ENCODE data around the gene LDB2.

The LDB2 gene

GRCh38 chr4:16598597-16599206 is 299.7 kb downstream of the LDB2 start:
- no peak for TF ChIP-seq CTCF (IDR thresholded peaks at IDR 0.05; ENCODE audit: borderline replicate concordance, control extremely low read depth, extremely low read depth, insufficient read depth, missing control alignments)
- DNase-seq (ENCODE audit: low spot score): no peak
- in situ Hi-C loops (cut with MboI; ENCODE audit: low sequenced_read_pairs, unreplicated experiment): no loop called here

- no peak for TF ChIP-seq CTCF (IDR thresholded peaks at IDR 0.05; ENCODE audit: borderline replicate concordance, control extremely low read depth, extremely low read depth, insufficient read depth, missing control alignments)
- DNase-seq (ENCODE audit: low spot score): no peak
- in situ Hi-C loops (cut with MboI; ENCODE audit: low sequenced_read_pairs, unreplicated experiment): no loop called here
Observed at GRCh38 chr4:16597845-16598596, 300.4 kb downstream of the LDB2 start.

- DNase-seq (ENCODE audit: low spot score): no peak
- in situ Hi-C loops (cut with MboI; ENCODE audit: low sequenced_read_pairs, unreplicated experiment): no loop called here
- TF ChIP-seq CTCF (IDR thresholded peaks at IDR 0.05; ENCODE audit: borderline replicate concordance, control extremely low read depth, extremely low read depth, insufficient read depth, missing control alignments): no peak
Observed at GRCh38 chr4:16597443-16597842, 301.0 kb downstream of the LDB2 start.

GRCh38 chr4:16596267-16596666 is 302.2 kb downstream of the LDB2 start:
- in situ Hi-C loops (cut with MboI; ENCODE audit: low sequenced_read_pairs, unreplicated experiment): no loop called here
- DNase-seq (ENCODE audit: low spot score): no peak
- no peak for TF ChIP-seq CTCF (IDR thresholded peaks at IDR 0.05; ENCODE audit: borderline replicate concordance, control extremely low read depth, extremely low read depth, insufficient read depth, missing control alignments)

GRCh38 chr4:16594128-16594527 is 304.3 kb downstream of the LDB2 start:
- DNase-seq (ENCODE audit: low spot score): no peak
- TF ChIP-seq CTCF (IDR thresholded peaks at IDR 0.05; ENCODE audit: borderline replicate concordance, control extremely low read depth, extremely low read depth, insufficient read depth, missing control alignments): no peak
- in situ Hi-C loops (cut with MboI; ENCODE audit: low sequenced_read_pairs, unreplicated experiment): no loop called here

- in situ Hi-C loops (cut with MboI; ENCODE audit: low sequenced_read_pairs, unreplicated experiment): no loop called here
Observed at GRCh38 chr4:16593386-16593785, 305.1 kb downstream of the LDB2 start.

More at GRCh38 chr4:16593386-16593785, 305.1 kb downstream of the LDB2 start:
- no peak for DNase-seq (ENCODE audit: low spot score)
- TF ChIP-seq CTCF (IDR thresholded peaks at IDR 0.05; ENCODE audit: borderline replicate concordance, control extremely low read depth, extremely low read depth, insufficient read depth, missing control alignments): no peak

Data from GM13976 (cell line).